Measurements from ENCODE around the gene RAET1L.

The RAET1L gene

DNA sequence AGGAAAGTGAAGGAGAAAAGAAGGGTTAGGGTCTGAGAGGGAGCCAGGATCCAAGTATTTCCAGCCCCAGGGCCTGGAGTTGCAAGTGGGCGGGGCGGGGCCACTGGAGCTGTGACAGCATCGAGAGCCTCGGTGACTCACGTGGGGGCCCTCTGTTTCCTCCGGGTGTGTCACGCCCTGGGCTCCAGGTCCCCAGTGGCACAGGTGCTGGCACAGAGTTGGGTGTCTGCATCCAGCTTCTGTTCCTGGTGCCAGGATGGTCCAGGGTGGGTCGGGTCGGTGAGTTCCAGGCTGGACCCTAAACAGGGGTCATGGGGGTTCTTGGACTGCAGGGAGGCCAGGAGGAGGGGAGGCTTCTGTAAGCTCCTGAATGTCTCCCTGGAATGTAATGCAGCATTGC lies 16.7 kb downstream of the RAET1L start:
- Histone ChIP-seq H3K36me3 (ENCODE audit: low read depth) (no peaks in the 10 kb centered on the region), H3K4me3 (ENCODE audit: severe bottlenecking) (no peak overlapping the region), H3K9me3 (ENCODE audit: severe bottlenecking) (no peaks in the 10 kb centered on the region), H3K27me3 (ENCODE audit: insufficient read depth, poor library complexity, severe bottlenecking) (peaks cover 9% of the 10 kb centered on the region), H3K27ac (ENCODE audit: poor library complexity, severe bottlenecking) (no peak overlapping the region), H3K4me1 (ENCODE audit: insufficient read depth, poor library complexity, severe bottlenecking) (no peaks in the 10 kb centered on the region)
- ATAC-seq (ENCODE audit: low read depth) (no peak), DNase-seq (ENCODE audit: low spot score) (no peak)
- TF ChIP-seq, protein P1, sequence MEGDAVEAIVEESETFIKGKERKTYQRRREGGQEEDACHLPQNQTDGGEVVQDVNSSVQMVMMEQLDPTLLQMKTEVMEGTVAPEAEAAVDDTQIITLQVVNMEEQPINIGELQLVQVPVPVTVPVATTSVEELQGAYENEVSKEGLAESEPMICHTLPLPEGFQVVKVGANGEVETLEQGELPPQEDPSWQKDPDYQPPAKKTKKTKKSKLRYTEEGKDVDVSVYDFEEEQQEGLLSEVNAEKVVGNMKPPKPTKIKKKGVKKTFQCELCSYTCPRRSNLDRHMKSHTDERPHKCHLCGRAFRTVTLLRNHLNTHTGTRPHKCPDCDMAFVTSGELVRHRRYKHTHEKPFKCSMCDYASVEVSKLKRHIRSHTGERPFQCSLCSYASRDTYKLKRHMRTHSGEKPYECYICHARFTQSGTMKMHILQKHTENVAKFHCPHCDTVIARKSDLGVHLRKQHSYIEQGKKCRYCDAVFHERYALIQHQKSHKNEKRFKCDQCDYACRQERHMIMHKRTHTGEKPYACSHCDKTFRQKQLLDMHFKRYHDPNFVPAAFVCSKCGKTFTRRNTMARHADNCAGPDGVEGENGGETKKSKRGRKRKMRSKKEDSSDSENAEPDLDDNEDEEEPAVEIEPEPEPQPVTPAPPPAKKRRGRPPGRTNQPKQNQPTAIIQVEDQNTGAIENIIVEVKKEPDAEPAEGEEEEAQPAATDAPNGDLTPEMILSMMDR (IDR thresholded peaks at IDR 0.05; ENCODE audit: poor library complexity, severe bottlenecking), result no peak

DNA sequence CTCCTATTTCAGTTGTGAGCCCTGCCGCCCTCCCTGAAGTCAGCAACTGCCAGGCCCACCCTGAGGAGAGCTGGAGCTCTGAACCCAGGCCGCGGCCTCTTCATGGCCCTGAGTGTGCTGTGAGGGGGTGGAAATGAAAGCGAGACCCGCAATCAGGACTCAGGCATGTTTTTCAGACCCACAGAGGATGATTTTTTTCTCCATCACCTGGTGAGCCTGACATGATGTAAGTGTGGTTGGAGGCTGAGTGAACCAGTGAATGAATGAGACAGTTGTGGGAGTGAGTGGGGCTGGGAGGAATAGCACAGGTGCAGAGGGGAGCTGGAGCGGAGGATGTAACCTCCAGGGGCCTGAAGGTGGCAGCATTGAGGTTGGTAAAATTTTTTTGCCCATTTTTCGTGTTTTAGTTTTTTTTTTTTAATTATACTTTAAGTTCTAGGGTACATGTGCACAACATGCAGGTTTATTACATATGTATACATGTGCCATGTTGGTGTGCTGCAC lies 18.3 kb downstream of the RAET1L start:
- no peak overlapping the region for H3K27ac ChIP-seq (ENCODE audit: poor library complexity, severe bottlenecking)
- no peaks in the 10 kb centered on the region for H3K36me3 ChIP-seq (ENCODE audit: low read depth)
- TF ChIP-seq, protein P1 (IDR thresholded peaks at IDR 0.05; ENCODE audit: poor library complexity, severe bottlenecking), result peak; percentile 64
- H3K4me1 ChIP-seq (ENCODE audit: insufficient read depth, poor library complexity, severe bottlenecking), result no peaks in the 10 kb centered on the region
- no peak overlapping the region for H3K4me3 ChIP-seq (ENCODE audit: severe bottlenecking)
- peaks cover 4% of the 10 kb centered on the region for H3K27me3 ChIP-seq (ENCODE audit: insufficient read depth, poor library complexity, severe bottlenecking)
- H3K9me3 ChIP-seq (ENCODE audit: severe bottlenecking), result no peaks in the 10 kb centered on the region
- no peak for DNase-seq (ENCODE audit: low spot score)
- ATAC-seq (ENCODE audit: low read depth), result no peak

DNA sequence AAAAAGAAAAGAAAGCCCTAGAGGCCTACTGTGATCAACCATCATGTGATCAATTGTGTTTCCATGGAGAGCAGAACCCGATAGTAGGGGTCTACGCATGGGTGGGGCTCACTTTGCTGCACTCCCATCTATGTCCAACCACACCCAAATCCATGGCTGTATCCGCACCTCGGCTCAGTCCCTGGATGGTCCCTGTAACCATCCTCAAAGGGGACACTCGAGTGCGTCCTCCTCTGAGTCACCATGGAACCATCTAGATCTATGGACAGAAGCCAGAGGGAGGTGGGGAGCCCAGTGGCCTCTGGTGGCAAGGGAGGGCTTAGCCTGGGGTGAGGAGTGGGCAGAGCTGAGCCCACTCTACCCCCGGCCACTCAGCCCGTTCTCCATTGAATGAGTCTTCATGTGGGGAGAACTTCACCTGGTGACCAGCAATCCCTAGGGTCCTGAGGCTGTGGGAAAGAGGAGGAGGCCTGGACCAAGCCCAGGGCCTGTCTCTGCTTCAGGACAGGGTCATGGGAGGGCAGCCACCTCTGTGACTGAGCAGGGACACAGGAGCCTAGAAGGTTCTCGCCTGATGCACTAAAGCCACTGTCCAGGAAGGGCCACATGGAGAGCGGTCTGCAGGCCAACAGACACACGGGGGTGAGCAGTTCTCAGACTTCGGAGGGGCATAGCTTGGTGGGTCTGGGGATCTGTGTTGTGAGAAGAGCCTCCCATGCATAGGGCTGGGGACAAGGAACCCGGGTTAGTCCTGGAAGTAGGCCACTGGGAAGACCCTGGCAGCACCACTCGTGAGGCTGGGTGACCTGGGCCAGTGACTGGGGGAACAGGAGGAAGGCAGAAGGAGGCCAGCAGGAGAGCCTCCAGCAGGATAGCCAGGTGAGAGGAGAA lies 19.3 kb downstream of the RAET1L start:
- DNase-seq (ENCODE audit: low spot score) (no peak), ATAC-seq (ENCODE audit: low read depth) (no peak)
- no peaks in the 10 kb centered on the region for H3K4me1 ChIP-seq (ENCODE audit: insufficient read depth, poor library complexity, severe bottlenecking)
- TF ChIP-seq, protein P1 (IDR thresholded peaks at IDR 0.05; ENCODE audit: poor library complexity, severe bottlenecking), result no peak
- H3K4me3 ChIP-seq (ENCODE audit: severe bottlenecking), result peak overlapping the region; percentile 50
- H3K27me3 ChIP-seq (ENCODE audit: insufficient read depth, poor library complexity, severe bottlenecking), result no peaks in the 10 kb centered on the region
- no peaks in the 10 kb centered on the region for H3K9me3 ChIP-seq (ENCODE audit: severe bottlenecking)
- H3K27ac ChIP-seq (ENCODE audit: poor library complexity, severe bottlenecking), result no peak overlapping the region
- no peaks in the 10 kb centered on the region for H3K36me3 ChIP-seq (ENCODE audit: low read depth)

DNA sequence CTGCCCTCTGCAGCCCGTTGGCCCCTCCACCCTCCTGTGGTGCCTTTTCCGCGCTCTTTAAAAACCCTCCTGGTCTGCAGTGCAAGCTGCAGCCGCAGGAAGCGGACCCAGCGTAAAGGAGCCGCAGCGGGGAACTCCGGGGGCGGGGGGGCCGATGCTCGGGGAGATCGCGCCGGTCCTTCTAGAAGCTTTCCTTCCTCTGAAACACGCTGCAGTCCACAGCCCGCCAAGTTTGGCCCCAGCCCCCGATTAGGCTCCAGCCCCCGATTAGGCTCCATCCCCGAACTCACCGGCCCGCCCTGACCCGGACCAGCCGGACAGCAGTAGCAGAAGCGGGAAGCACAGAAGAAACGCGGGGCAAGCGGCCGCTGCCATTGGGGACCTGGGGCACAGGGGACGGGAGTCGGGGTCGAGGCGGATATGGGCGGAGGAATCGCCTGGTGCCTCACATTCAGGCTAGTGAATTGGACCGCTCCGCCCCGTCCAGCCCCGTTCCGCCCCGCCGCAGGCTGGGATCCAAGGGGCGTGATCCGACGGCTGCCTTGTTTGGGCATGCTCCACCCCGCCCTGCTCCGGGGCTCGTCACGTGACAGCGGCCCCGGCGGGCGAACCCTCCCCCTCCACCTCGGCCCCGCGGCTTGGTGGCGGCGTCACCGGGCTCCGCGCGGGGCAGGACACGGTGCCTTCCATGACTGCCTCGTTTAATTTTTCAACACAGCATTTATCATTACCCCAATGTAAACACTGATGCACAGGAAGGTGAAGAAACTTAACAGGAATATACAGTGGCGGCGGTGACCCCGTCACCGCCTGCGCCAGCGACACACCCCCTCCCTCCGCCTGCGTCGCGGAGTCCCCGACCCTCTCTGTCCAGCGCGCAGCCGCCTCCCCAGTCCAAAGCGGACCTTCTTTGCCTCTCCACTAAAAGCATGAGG lies 20.3 kb downstream of the RAET1L start:
- no peak overlapping the region for H3K27ac ChIP-seq (ENCODE audit: poor library complexity, severe bottlenecking)
- peak; percentile 94 for ATAC-seq (ENCODE audit: low read depth)

More for the DNA sequence above, 20.3 kb downstream of the RAET1L start:
- TF ChIP-seq, protein P1 (IDR thresholded peaks at IDR 0.05; ENCODE audit: poor library complexity, severe bottlenecking), result no peak
- Histone ChIP-seq H3K36me3 (ENCODE audit: low read depth) (no peaks in the 10 kb centered on the region), H3K27me3 (ENCODE audit: insufficient read depth, poor library complexity, severe bottlenecking) (no peaks in the 10 kb centered on the region), H3K4me3 (ENCODE audit: severe bottlenecking) (peak overlapping the region; percentile 50), H3K4me1 (ENCODE audit: insufficient read depth, poor library complexity, severe bottlenecking) (no peaks in the 10 kb centered on the region), H3K9me3 (ENCODE audit: severe bottlenecking) (no peaks in the 10 kb centered on the region)
- peak; percentile 92 for DNase-seq (ENCODE audit: low spot score)

Data from RWPE2 (cell line).